Keratinocyte (primary cell): ENCODE data around the gene WDR77.

Experiments used
- CTCF ChIP-seq, 3 experiments: IDR thresholded peaks in 1 of 3; conservative IDR thresholded peaks in 1 of 3; optimal IDR thresholded peaks in 1 of 3; 2 replicates in 2 of 3; 3 replicates in 1 of 3; pipeline versions ENCODE3 to v1.5.1; 2011; ENCODE audit warnings: low read length in 3 of 3, mild to moderate bottlenecking in 3 of 3, moderate library complexity in 2 of 3, control low read depth in 1 of 3, inconsistent platforms in 1 of 3; ENCODE audit not compliant: insufficient read depth in 2 of 3; ENCODE audit errors: extremely low read depth in 1 of 3
- EZH2 ChIP-seq: IDR thresholded peaks from one replicate; pipeline ENCODE4 v1.6.1; 2012; ENCODE audit warnings: inconsistent platforms, mild to moderate bottlenecking, low read length, moderate library complexity

- no peak for TF ChIP-seq CTCF (optimal IDR thresholded peaks at IDR 0.05 in 1 of 3, IDR thresholded peaks at IDR 0.05 in 1 of 3, conservative IDR thresholded peaks at IDR 0.05 in 1 of 3; ENCODE audit: extremely low read depth in 1 of 3, insufficient read depth in 2 of 3, low read length in 3 of 3)
- no peak for TF ChIP-seq EZH2
These were observed 47.0 kb downstream of the WDR77 start for GRCh38 chr1:111402083-111402482.
